ENCODE data around the gene C18orf63. TPM values are rescaled to one million over a fixed set of nuclear protein-coding genes. Genes with fewer than 3 reads are reported as not detected.

Gene C18orf63
- total RNA-seq, 1 donor from 2014 or later = not detected

DNA sequence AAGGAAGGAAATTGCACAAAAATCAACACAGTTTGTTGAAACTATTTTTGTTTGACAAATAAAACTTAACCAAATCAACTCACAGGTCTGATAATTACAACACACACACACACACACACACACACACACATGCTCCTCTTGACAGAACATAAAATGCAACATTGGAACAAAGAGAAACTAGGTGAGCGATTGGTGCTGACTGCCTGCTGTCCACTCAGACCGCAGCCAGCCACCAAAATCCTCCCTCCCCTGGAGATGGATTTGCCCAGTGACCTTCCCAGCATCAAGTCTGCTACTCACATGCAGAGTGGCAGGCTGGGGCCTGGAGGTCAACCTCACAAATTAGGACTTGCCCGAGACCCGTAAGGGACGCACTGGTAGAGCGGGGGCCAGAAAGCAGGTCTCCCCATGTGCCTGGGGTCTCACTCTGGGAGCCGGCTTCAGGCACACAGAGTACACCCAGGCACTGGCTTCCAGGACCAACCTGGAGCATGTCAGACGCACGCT, 80.1 kb downstream of the C18orf63 start:
- Mint-ChIP-seq H3K4me3 (ENCODE audit: unreplicated experiment) (no peak overlapping the region), H3K36me3 (ENCODE audit: unreplicated experiment) (no peaks in the 10 kb centered on the region), H3K4me1 (ENCODE audit: low read depth, unreplicated experiment) (no peaks in the 10 kb centered on the region), H3K9me3 (ENCODE audit: unreplicated experiment) (no peaks in the 10 kb centered on the region), H3K27ac (ENCODE audit: unreplicated experiment) (no peak overlapping the region), H3K27me3 (ENCODE audit: unreplicated experiment) (peaks cover 2% of the 10 kb centered on the region)
- DNase-seq = no peak
- TF ChIP-seq, protein P1, sequence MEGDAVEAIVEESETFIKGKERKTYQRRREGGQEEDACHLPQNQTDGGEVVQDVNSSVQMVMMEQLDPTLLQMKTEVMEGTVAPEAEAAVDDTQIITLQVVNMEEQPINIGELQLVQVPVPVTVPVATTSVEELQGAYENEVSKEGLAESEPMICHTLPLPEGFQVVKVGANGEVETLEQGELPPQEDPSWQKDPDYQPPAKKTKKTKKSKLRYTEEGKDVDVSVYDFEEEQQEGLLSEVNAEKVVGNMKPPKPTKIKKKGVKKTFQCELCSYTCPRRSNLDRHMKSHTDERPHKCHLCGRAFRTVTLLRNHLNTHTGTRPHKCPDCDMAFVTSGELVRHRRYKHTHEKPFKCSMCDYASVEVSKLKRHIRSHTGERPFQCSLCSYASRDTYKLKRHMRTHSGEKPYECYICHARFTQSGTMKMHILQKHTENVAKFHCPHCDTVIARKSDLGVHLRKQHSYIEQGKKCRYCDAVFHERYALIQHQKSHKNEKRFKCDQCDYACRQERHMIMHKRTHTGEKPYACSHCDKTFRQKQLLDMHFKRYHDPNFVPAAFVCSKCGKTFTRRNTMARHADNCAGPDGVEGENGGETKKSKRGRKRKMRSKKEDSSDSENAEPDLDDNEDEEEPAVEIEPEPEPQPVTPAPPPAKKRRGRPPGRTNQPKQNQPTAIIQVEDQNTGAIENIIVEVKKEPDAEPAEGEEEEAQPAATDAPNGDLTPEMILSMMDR (IDR thresholded peaks at IDR 0.05; ENCODE audit: partially characterized antibody, unreplicated experiment) = no peak

DNA sequence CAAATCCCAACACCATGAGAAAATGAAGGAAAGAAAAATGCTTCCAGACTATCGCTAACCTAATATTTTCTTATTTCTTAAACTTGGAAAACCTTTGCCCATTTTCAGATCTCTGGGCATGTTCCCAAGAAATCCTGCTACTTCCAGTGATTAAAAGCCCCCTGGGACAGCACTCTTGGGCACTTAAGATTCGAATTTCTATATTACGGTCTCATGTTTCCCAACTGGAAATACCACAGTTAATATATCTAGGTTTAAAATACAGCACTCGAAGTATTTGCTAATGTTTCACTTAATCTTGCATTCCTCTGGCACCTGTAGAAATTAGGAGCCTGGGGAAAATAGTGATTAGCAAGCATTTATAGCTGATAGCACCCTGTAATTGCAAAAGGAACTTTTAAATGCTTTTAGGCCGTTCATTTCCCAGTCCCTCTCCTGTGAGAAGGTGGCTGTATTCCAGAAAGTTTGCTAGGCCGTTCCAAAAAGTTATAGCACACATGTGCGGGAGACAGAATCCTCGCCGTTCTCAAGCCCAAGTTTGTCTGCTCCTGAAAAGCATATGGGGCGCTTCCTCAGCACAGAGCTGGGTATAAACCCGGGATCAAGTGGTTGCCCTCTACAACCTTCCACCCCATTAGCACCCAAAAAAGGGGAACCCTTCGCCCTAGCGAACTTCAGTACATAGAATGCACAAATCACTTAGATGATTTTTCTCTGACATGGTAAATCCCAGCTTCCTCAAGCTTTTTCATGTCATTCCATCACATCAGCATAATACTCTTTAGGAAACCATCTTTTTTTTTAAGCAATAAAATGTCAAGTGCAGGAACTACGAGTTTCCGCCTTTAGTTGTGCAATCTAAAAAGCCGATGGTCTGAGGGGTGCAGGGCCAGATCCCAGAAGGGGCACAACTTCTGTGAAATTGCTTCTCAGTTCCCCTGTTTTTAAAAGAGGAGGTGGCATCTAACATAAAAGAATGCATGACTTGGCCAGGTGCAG, 80.8 kb downstream of the C18orf63 start:
- Mint-ChIP-seq H3K36me3 (ENCODE audit: unreplicated experiment) (no peaks in the 10 kb centered on the region), H3K9me3 (ENCODE audit: unreplicated experiment) (no peaks in the 10 kb centered on the region), H3K4me3 (ENCODE audit: unreplicated experiment) (no peak overlapping the region), H3K27me3 (ENCODE audit: unreplicated experiment) (peaks cover 2% of the 10 kb centered on the region), H3K27ac (ENCODE audit: unreplicated experiment) (no peak overlapping the region), H3K4me1 (ENCODE audit: low read depth, unreplicated experiment) (no peaks in the 10 kb centered on the region)
- TF ChIP-seq, protein P1 (IDR thresholded peaks at IDR 0.05; ENCODE audit: partially characterized antibody, unreplicated experiment) = no peak
- DNase-seq = no peak

DNA sequence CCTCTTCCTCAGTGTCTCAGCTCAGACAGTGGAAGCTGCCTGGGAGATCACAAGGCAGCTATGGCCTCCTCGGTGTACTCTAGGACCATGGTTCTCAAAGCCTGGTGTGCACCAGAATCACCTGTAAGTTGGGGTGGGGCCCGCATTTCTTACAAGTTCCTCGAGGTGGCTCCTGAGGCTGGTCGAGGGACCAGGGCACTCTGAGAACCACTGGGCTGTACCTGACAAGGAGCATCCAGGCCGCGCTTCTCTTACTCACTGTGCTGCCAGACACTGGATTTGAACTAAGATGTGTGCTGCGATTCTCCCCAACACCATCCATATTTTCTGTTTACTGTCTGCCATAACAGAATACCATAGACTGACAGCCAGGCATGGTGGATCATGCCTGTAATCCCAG, 81.9 kb downstream of the C18orf63 start:
- Mint-ChIP-seq H3K9me3 (ENCODE audit: unreplicated experiment) (no peaks in the 10 kb centered on the region), H3K4me1 (ENCODE audit: low read depth, unreplicated experiment) (no peaks in the 10 kb centered on the region), H3K36me3 (ENCODE audit: unreplicated experiment) (no peaks in the 10 kb centered on the region), H3K27ac (ENCODE audit: unreplicated experiment) (no peak overlapping the region), H3K27me3 (ENCODE audit: unreplicated experiment) (peaks cover 2% of the 10 kb centered on the region), H3K4me3 (ENCODE audit: unreplicated experiment) (no peak overlapping the region)
- TF ChIP-seq, protein P1 (IDR thresholded peaks at IDR 0.05; ENCODE audit: partially characterized antibody, unreplicated experiment) = no peak
- no peak for DNase-seq

DNA sequence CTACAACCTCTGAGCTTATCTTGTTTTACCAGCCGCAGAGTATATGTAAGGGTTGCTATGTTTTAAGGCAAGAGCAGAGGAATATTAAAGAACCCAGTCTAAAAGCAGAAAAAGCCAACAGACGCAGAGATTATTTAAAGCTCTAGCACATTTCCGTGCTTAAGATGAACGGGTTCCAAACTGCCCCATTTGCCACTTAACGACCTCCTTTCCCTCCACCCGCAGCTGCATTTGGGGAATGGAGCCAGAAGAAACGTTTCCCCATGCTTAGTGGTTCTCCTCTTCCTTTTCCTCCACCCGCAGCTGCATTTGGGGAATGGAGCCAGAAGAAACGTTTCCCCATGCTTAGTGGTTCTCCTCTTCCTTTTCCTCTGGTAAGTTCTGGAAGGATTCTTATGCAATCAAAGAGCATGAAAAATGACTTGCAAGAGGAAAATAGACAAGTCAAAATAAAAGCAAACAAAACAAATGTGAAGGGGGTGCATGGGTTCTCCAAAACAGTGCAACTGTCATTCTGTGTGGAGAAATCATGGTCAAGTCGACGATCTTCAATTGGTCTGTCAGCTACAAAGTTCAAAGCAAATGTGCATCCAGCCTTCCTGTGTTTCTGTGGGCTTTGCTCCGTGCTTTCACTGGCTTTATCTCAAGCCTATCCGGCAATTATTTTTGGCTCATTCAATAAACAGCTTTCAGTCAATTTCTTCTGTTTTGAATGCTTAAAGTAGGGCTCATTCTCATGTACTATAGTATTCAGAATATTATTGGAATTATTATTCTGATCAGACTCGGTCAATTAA, 83.7 kb downstream of the C18orf63 start:
- Mint-ChIP-seq H3K36me3 (ENCODE audit: unreplicated experiment) (no peaks in the 10 kb centered on the region), H3K4me1 (ENCODE audit: low read depth, unreplicated experiment) (no peaks in the 10 kb centered on the region), H3K9me3 (ENCODE audit: unreplicated experiment) (no peaks in the 10 kb centered on the region), H3K4me3 (ENCODE audit: unreplicated experiment) (no peak overlapping the region), H3K27ac (ENCODE audit: unreplicated experiment) (no peak overlapping the region), H3K27me3 (ENCODE audit: unreplicated experiment) (peaks cover 2% of the 10 kb centered on the region)
- DNase-seq = no peak
- TF ChIP-seq, protein P1 (IDR thresholded peaks at IDR 0.05; ENCODE audit: partially characterized antibody, unreplicated experiment) = no peak

Data from glutamatergic neuron (in vitro differentiated cells).